WTC11 (cell line): ENCODE results near the gene IQCK.

ENCODE experiments used
- ATF2 ChIP-seq: sonication (generic); formaldehyde crosslinking; IDR thresholded peaks from 2 replicates; pipeline ENCODE4 v1.8.1; 2022; ENCODE audit warnings: low read depth, missing genetic modification reagents, borderline replicate concordance
- ATF3 ChIP-seq: sonication (generic); formaldehyde crosslinking; conservative IDR thresholded peaks from 2 replicates; pipeline ENCODE4 v1.8.1; 2022; ENCODE audit warnings: mild to moderate bottlenecking, missing genetic modification reagents
- CTCF ChIP-seq: fragments of 200-600 bp; IDR thresholded peaks from 2 replicates; pipeline ENCODE4 v1.8.0; 2022; ENCODE audit warnings: antibody characterized with exemption
- E2F4 ChIP-seq: sonication (generic); formaldehyde crosslinking; IDR thresholded peaks from 2 replicates; pipeline ENCODE4 v1.8.1; 2022; ENCODE audit warnings: low read depth, mild to moderate bottlenecking, moderate library complexity, missing genetic modification reagents, borderline replicate concordance
- USF1 ChIP-seq: sonication (generic); formaldehyde crosslinking; IDR thresholded peaks from 2 replicates; pipeline ENCODE4 v1.8.0; 2022; ENCODE audit warnings: mild to moderate bottlenecking, missing genetic modification reagents

GRCh38 chr16:19697756-19698318 is 20.2 kb upstream of the IQCK start:
- TF ChIP-seq ATF3 (CRISPR knock-in tag) (no peak), E2F4 (no peak), CTCF (no peak), ATF2 (CRISPR knock-in tag) (no peak), USF1 (CRISPR knock-in tag) (no peak)
